HG03025 (cell line): ENCODE results near the gene GLYR1.

Experiments used
- ATAC-seq: cut with Tn5 transposase; IDR thresholded peaks from one replicate; pipeline ENCODE4 v1.9.1; 2021; ENCODE audit warnings: mild to moderate bottlenecking, moderate library complexity; ENCODE audit not compliant: unreplicated experiment, low FRiP score

Gene GLYR1

GRCh38 chr16:4813251-4814003 lies 33.7 kb downstream of the GLYR1 start:
- no peak for ATAC-seq

DNA sequence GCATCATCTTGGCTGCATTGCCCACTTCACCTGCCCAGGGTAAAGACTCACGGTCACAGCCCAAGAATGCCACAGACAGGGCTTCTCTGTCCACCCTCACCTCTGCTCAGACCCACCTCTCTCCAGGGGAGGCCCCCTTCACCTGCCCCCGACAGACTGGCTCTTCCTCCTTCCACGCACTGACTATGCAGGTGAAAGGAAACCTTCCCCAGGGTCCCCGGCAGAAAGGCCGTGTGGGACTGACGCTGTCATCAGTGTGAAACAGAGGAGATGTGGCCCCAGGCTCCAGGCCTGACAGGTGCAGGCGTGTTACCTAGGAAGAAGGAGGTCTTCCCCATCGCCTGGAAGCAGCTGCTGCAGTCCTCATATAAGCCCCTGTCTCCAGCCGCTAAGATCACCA lies 35.3 kb downstream of the GLYR1 start:
- ATAC-seq = no peak

DNA sequence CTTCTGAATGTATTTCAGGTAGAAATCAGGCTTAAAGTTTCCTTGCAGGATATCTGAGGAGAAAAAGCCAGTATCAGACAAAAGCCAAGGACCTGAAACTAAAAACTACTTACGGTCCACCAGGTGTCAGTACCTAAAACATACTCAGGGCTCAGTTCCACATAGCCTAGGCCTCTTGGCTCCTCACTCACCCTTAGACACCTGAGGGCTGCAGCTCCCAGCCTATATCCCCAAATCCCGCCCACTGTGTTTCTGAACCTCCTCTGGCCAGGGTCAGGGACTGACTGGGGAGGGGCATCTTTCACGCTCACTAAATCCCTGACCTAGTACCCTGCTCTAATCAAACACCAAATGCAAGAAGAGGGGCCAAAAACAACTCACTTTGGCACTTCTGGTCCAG lies 35.8 kb downstream of the GLYR1 start:
- ATAC-seq = no peak

- ATAC-seq = no peak
These were observed 40.8 kb downstream of the GLYR1 start for GRCh38 chr16:4806280-4806679.

DNA sequence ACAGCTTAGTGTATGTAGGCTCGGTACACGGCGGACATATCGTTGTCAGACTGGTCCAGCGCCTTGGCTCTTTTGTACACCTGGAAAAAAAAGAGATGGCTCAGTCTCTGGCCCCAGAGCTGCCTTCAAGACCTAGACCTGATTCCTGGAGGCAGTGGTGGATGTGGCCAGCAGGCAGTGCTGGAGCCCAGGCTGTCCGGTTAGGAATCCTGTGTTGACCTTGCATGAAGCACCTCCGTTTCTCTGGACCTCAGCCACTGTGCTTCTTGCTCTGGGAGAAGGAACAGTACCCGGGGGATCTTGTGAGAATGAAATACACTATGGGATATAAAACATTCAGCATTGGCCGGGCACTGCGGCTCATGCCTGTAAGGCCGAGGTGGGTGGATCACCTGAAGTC lies 41.9 kb downstream of the GLYR1 start:
- ATAC-seq = no peak

GRCh38 chr16:4803898-4804762 lies 43.0 kb downstream of the GLYR1 start:
- no peak for ATAC-seq

GRCh38 chr16:4803401-4803844 lies 43.7 kb downstream of the GLYR1 start:
- no peak for ATAC-seq

DNA sequence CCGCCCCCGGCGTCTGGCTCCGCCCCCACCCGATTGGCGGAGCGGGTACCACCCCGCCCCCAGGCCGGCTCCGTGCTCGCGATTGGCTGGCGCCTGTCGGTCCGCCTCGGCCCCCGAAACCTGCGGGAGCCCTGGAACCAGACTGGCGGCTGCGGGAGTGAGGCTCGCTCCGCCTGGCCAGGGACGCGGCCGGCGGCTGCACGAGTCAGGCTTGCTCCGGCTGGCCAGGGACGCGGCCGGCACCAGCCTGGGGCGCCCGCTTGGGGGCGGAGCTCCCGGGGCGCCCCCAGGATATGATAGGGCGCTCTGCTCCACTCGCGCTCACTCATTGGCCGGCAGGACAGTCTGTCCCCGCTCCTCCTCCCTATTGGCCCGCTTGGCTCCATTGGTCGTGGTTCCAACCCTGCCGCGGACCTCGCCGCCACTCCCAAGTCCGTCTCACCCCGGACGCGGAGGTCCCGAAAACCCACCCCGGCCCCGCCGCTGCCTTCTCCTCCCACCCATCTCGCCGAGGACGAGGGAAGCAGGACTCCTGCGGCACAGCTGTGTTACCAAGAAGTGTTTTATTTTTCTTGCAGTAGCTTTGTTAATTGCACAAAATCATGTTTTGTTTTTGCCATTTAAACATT lies 44.3 kb downstream of the GLYR1 start:
- ATAC-seq = peak; percentile 94

- ATAC-seq = peak; percentile 44
These were observed 45.0 kb downstream of the GLYR1 start, which contains the start of gene ROGDI for GRCh38 chr16:4801962-4802658. Gene ROGDI (minus strand): TSS chr16:4802633. CDS start chr16:4802571, 62 bp downstream.

- ATAC-seq = no peak
These were observed 45.8 kb downstream of the GLYR1 start for GRCh38 chr16:4801051-4801961.

DNA sequence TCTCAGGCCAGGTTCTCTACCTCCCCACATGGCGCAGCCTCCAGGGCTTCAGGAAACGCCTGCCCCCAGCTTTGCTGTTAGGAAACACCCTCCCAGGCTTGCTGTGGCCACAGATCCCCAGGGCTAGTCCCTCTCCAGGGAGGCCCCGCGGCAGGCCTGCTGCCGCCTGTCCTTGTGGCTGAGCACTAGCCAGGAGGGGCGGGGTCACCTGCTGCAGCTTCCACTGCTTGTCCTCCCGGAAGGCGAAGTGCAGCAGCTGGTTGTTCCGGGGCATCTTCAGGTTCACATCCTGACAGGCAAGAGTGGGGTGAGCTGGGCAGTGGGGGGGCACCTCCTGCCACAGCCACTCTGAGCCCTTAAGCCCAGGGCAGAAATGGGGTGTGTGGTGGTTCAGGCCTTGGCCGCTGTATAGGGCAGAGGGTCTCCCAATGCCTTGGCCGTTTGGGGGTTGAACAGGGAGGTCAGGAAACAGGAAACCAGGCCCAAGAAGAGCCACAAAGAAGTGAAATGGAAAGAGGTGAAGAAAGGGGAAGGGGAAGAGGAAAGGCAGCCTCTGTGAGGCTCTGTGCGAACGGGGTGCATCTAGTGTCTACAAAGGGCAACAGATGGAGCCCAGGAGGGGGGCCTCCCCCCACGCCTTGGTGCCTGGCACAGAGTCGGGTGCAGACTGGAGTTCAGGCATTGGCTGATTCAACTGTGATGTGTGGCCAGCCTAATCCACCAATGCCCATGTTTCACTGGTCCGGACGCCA lies 46.6 kb downstream of the GLYR1 start:
- no peak for ATAC-seq

DNA sequence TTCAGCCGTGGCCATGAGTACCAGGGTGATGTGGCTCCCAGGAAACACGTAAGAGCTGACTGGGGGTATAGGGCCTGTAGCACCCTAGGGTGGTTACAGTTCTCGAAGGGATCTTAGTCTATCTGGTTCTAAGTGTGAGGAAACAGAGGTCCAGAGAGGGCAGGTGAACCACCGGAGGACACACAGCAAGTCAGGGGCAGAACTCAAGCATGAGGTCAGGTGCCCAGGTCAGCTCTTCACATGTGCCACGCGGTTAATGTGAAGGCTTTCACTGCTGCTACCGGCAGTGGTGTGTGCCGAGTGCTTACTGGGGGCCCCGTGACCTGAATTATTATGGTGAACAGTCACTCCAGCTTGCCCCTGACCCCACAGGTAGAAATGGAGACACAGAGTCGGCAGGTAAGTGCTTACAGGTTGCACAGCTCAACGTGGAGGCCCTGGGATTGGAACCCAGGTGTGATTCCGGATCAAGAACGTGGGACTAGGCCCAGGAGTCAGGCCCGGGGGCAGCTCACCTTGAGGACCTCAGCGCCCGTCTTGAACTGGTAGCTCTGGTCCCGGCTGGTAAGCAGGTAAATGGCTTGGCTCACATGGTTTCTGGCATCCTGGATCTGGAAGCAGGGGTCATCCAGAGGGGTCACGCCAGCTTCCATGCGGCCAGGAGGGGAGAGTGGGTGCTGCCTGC lies 47.8 kb downstream of the GLYR1 start:
- ATAC-seq = no peak

GRCh38 chr16:4798456-4798855 lies 48.6 kb downstream of the GLYR1 start:
- no peak for ATAC-seq

DNA sequence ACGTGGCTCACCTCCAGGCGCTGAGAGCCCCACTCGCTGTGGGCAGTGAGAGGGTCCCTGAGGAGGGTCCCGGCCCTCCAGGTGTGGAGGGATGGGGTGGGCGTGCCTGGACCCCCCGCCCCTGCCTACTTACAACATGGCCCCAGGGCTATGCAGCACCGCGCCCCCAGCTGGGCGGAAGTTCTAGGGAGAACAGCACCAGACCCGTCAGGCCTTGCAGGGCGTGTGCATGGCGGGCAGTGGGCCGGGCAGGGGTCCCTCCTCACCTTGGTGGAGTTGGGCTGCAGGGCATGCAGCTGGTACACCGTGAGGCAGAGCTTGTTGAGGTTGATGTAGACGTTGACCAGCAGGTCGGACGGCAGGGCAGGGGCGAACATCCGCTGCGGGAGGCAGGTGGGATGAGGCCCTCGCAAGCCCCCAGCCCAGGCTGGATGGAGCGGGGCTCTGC lies 49.3 kb downstream of the GLYR1 start:
- ATAC-seq = no peak

GRCh38 chr16:4796982-4797804 lies 49.9 kb downstream of the GLYR1 start:
- ATAC-seq = no peak

DNA sequence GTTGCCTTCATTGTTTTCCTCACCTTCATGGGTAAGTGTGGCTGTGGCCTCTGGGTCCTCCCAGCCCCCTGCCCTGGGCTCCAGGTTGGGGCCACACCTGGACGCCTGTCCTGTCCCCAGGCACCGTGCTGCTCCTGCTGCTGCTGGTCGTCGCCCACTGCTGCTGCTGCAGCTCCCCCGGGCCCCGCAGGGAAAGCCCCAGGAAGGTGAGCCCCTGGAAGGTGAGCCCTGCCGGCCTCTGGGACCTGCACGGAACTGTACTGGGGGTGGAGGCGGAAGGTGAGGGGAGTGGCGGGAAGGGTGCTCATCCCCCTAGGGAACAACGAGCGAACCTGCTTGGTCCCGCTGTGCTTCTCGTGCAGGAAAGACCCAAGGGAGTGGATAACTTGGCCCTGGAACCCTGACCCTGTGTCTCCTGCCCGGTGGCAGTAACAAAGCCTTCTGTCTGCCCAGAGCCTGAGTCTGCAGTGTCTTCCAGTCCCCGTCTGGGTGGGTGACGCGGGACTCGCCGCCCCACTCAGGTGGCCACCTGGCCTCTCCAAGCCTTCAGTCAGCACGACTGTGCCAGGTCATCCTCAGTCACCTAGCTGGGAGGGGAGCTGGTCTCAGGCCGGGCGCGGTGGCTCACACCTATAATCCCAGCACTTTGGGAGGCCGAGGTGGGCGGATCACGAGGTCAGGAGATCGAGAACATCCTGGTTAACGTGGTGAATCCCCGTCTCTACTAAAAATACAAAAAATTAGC lies 51.1 kb downstream of the GLYR1 start:
- ATAC-seq = no peak
